ENCODE measurements around the gene TPRA1.

- TF ChIP-seq CTCF (IDR thresholded peaks at IDR 0.05): no peak
- TF ChIP-seq POLR2A (IDR thresholded peaks at IDR 0.05): no peak
These were observed 47.0 kb upstream of the TPRA1 start for GRCh38 chr3:127637546-127637945.

Measured in thyroid gland (tissue), 4 donors.